Neural cell (in vitro differentiated cells): Measurements from ENCODE around the gene DLGAP4. TPM values are rescaled to one million over a fixed set of nuclear protein-coding genes. Genes with fewer than 3 reads are reported as not detected.

Source experiments
- H2AFZ ChIP-seq: fragments of 200-600, 300-800 bp; sonication (generic), shearing (Covaris generic); 2 replicates; pipeline ENCODE4 v1.6.0; 2014; ENCODE audit warnings: low read depth, mild to moderate bottlenecking, antibody characterized with exemption, low read length, moderate library complexity
- H3F3A ChIP-seq: fragments of 200-600 bp; shearing (Covaris generic); 2 replicates; pipeline ENCODE4 v1.6.1; 2016; ENCODE audit warnings: mild to moderate bottlenecking, moderate library complexity, mixed read lengths, antibody characterized with exemption, low read length; ENCODE audit not compliant: insufficient read depth, poor library complexity, severe bottlenecking
- H3K27ac ChIP-seq: fragments of 200-600, 300-800 bp; sonication (generic), shearing (Covaris generic); 2 replicates; pipeline ENCODE4 v1.5.1; 2014; ENCODE audit warnings: mild to moderate bottlenecking, low read length, moderate library complexity
- H3K27me3 ChIP-seq: fragments of 300-800, 200-600 bp; sonication (generic), shearing (Covaris generic); 2 replicates; pipeline ENCODE4 v1.6.0; 2014; ENCODE audit warnings: mild to moderate bottlenecking, low read depth, low read length, moderate library complexity; ENCODE audit not compliant: insufficient read depth
- H3K36me3 ChIP-seq: fragments of 300-800, 200-600 bp; sonication (generic), shearing (Covaris generic); 2 replicates; pipeline ENCODE4 v1.5.1; 2014; ENCODE audit warnings: mild to moderate bottlenecking, antibody characterized with exemption, low read length, moderate library complexity; ENCODE audit not compliant: insufficient read depth
- H3K4me2 ChIP-seq: fragments of 300-800, 200-600 bp; sonication (generic), shearing (Covaris generic); 2 replicates; pipeline ENCODE4 v1.6.0; 2014; ENCODE audit warnings: mild to moderate bottlenecking, low read length
- H3K4me3 ChIP-seq: fragments of 300-800, 200-600 bp; sonication (generic), shearing (Covaris generic); 2 replicates; pipeline ENCODE4 v1.5.1; 2014; ENCODE audit warnings: mild to moderate bottlenecking, low read length, moderate library complexity
- H3K79me2 ChIP-seq: fragments of 200-600 bp; shearing (Covaris generic); replicated peaks from 2 replicates; pipeline ENCODE4 v1.6.0; 2014; ENCODE audit warnings: mild to moderate bottlenecking, low read length, moderate library complexity; ENCODE audit not compliant: insufficient read depth
- H3K9ac ChIP-seq: fragments of 300-800, 200-600 bp; sonication (generic), shearing (Covaris generic); 2 replicates; pipeline ENCODE4 v1.6.1; 2016; ENCODE audit warnings: mild to moderate bottlenecking, low read length, mixed read lengths
- H3K9me2 ChIP-seq: fragments of 200-600 bp; shearing (Covaris generic); 2 replicates; pipeline ENCODE4 v1.6.1; 2016; ENCODE audit warnings: mild to moderate bottlenecking, low read length, mixed read lengths; ENCODE audit not compliant: insufficient read depth
- H3K9me3 ChIP-seq: fragments of 200-600, 300-800 bp; sonication (generic), shearing (Covaris generic); 2 replicates; pipeline ENCODE4 v1.6.1; 2016; ENCODE audit warnings: mild to moderate bottlenecking, mixed run types, low read length, moderate library complexity, mixed read lengths
- H4K20me1 ChIP-seq: fragments of 200-600 bp; shearing (Covaris generic); 2 replicates; pipeline ENCODE4 v1.6.1; 2016; ENCODE audit warnings: mild to moderate bottlenecking, mixed run types; ENCODE audit not compliant: insufficient read depth
- EZH2 ChIP-seq: fragments of 200-600, 300-800 bp; shearing (Covaris generic), sonication (generic); IDR thresholded peaks from 2 replicates; pipeline ENCODE4 v1.6.1; 2014; ENCODE audit warnings: antibody characterized with exemption, low read length, borderline replicate concordance, mild to moderate bottlenecking; ENCODE audit not compliant: insufficient read depth, poor library complexity, severe bottlenecking
- MXI1 ChIP-seq: fragments of 450-650 bp; conservative IDR thresholded peaks from 2 replicates; pipeline ENCODE4 v1.6.1; 2014; ENCODE audit warnings: antibody characterized with exemption, mild to moderate bottlenecking; ENCODE audit not compliant: poor library complexity, severe bottlenecking
- POLR2AphosphoS5 ChIP-seq: IDR thresholded peaks from 2 replicates; pipeline ENCODE4 v1.6.1; 2012
- RAD21 ChIP-seq: fragments of 450-650 bp; conservative IDR thresholded peaks from 2 replicates; pipeline ENCODE4 v1.6.1; 2014; ENCODE audit warnings: antibody characterized with exemption, mild to moderate bottlenecking, moderate library complexity
- SMC3 ChIP-seq: fragments of 450-650 bp; conservative IDR thresholded peaks from 2 replicates; pipeline ENCODE4 v1.6.1; 2014; ENCODE audit warnings: antibody characterized with exemption, mild to moderate bottlenecking, moderate library complexity; ENCODE audit not compliant: poor library complexity
- TAF1 ChIP-seq: IDR thresholded peaks from 2 replicates; pipeline ENCODE4 v1.6.1; 2012; ENCODE audit warnings: low read depth
- polyA plus RNA-seq: library from polyadenylated mRNA; depleted of rRNA; stranded (reverse); fragments of >200 nt; gene quantifications from 2 replicates; pipeline ENCODE4 v1.2.3, GENCODE V29; 2014
- TF ChIP-seq, protein P1 (sequence below): IDR thresholded peaks from 2 replicates; pipeline ENCODE4 v1.6.1; 2012; ENCODE audit warnings: borderline replicate concordance
- TF ChIP-seq, protein P2 (sequence below): fragments of 450-650 bp; IDR thresholded peaks from 2 replicates; pipeline ENCODE4 v1.5.1; 2014; ENCODE audit warnings: antibody characterized with exemption, mild to moderate bottlenecking, moderate library complexity; ENCODE audit not compliant: poor library complexity, severe bottlenecking

DLGAP4 gene
- polyA plus RNA-seq, 1 donor from 2014 or later: 31.2 TPM

DNA sequence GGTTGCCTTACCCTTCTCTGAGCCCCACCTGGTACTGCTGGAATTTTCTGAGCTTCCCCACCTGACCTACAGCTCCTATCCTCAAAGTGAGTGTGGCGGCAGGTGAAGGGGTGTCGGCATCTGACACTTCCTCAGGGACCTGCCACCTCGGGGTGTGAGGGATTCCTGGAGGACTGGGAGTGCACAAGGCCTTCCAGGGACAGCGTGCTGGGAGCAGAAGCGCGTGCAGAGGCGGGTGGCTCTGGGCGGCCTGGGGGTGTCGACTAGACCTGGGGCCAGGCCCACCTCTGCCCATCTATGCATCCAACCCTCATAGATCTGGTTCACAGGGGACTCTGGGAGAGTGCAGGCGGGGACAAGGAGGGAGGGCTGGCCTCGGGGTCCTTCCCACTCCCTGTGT is 7.8 kb downstream of the DLGAP4 start:
- Histone ChIP-seq H3K9me2 (no peaks in the 10 kb centered on the region), H3K27ac (no peak overlapping the region), H2AFZ (no peak overlapping the region), H3K9ac (no peak overlapping the region), H4K20me1 (no peaks in the 10 kb centered on the region), H3K79me2 (no peaks in the 10 kb centered on the region), H3K36me3 (no peaks in the 10 kb centered on the region), H3K9me3 (no peaks in the 10 kb centered on the region), H3K4me3 (no peak overlapping the region), H3K4me2 (no peak overlapping the region), H3F3A (no peaks in the 10 kb centered on the region), H3K27me3 (no peaks in the 10 kb centered on the region)
- no peak for TF ChIP-seq RAD21
- no peak for TF ChIP-seq TAF1
- no peak for TF ChIP-seq MXI1
- TF ChIP-seq SMC3: no peak
- TF ChIP-seq POLR2AphosphoS5: no peak
- TF ChIP-seq, protein P1, sequence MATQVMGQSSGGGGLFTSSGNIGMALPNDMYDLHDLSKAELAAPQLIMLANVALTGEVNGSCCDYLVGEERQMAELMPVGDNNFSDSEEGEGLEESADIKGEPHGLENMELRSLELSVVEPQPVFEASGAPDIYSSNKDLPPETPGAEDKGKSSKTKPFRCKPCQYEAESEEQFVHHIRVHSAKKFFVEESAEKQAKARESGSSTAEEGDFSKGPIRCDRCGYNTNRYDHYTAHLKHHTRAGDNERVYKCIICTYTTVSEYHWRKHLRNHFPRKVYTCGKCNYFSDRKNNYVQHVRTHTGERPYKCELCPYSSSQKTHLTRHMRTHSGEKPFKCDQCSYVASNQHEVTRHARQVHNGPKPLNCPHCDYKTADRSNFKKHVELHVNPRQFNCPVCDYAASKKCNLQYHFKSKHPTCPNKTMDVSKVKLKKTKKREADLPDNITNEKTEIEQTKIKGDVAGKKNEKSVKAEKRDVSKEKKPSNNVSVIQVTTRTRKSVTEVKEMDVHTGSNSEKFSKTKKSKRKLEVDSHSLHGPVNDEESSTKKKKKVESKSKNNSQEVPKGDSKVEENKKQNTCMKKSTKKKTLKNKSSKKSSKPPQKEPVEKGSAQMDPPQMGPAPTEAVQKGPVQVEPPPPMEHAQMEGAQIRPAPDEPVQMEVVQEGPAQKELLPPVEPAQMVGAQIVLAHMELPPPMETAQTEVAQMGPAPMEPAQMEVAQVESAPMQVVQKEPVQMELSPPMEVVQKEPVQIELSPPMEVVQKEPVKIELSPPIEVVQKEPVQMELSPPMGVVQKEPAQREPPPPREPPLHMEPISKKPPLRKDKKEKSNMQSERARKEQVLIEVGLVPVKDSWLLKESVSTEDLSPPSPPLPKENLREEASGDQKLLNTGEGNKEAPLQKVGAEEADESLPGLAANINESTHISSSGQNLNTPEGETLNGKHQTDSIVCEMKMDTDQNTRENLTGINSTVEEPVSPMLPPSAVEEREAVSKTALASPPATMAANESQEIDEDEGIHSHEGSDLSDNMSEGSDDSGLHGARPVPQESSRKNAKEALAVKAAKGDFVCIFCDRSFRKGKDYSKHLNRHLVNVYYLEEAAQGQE: no peak

DNA sequence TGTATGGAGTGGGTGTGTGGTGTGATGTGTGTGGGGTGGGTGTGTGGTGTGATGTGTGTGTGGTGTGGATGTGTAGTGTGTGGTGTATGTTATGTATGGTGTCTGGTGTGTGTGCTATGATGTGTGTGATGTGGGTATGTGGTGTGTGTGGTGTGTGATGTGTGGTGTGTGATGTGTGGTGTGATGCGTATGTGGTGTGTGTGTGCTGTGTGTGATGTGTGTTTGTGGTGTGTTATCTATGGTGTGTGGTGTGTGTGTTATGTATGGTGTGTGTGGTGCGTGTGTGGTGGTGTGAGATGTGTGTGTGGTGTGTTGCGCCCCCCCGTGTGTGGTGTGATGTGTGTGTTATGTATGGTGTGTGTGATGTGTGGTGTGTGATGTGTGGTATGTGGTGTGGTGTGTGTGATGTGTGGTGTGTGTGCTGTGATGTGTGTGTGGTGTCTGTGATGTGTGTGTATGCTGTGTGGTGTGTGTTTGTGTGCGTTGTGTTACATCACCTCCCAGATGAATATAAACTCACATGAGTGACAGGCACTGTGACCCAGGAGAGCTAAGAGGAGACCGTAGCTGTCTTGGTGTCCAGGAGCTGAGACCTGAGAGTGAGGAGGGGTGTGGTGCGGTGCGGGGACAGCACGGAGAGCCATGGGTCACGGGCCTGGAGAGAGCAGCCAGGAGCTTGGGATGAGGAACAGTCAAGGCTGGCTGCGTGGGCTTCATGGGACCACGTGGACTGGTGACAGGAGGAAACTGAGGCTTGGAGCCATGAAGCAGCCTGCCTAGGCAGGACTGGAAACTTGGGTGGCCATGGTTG is 8.8 kb downstream of the DLGAP4 start:
- H3K4me3 ChIP-seq: no peak overlapping the region
- no peak overlapping the region for H3K9ac ChIP-seq
- no peaks in the 10 kb centered on the region for H3K79me2 ChIP-seq
- no peaks in the 10 kb centered on the region for H3F3A ChIP-seq
- no peak overlapping the region for H2AFZ ChIP-seq
- no peaks in the 10 kb centered on the region for H4K20me1 ChIP-seq
- H3K4me2 ChIP-seq: no peak overlapping the region
- H3K9me2 ChIP-seq: no peaks in the 10 kb centered on the region
- no peaks in the 10 kb centered on the region for H3K9me3 ChIP-seq
- H3K27ac ChIP-seq: no peak overlapping the region
- H3K36me3 ChIP-seq: no peaks in the 10 kb centered on the region
- TF ChIP-seq RAD21: no peak
- TF ChIP-seq, protein P2, sequence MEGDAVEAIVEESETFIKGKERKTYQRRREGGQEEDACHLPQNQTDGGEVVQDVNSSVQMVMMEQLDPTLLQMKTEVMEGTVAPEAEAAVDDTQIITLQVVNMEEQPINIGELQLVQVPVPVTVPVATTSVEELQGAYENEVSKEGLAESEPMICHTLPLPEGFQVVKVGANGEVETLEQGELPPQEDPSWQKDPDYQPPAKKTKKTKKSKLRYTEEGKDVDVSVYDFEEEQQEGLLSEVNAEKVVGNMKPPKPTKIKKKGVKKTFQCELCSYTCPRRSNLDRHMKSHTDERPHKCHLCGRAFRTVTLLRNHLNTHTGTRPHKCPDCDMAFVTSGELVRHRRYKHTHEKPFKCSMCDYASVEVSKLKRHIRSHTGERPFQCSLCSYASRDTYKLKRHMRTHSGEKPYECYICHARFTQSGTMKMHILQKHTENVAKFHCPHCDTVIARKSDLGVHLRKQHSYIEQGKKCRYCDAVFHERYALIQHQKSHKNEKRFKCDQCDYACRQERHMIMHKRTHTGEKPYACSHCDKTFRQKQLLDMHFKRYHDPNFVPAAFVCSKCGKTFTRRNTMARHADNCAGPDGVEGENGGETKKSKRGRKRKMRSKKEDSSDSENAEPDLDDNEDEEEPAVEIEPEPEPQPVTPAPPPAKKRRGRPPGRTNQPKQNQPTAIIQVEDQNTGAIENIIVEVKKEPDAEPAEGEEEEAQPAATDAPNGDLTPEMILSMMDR: no peak
- TF ChIP-seq EZH2: no peak
- TF ChIP-seq MXI1: no peak
- TF ChIP-seq SMC3: no peak
- no peak for TF ChIP-seq POLR2AphosphoS5
- no peak for TF ChIP-seq TAF1
- no peaks in the 10 kb centered on the region for H3K27me3 ChIP-seq
